ENCODE results near the gene MCHR1. TPM values are rescaled to one million over a fixed set of nuclear protein-coding genes. Genes with fewer than 3 reads are reported as not detected.

MCHR1 gene
- total RNA-seq, 4 donors from 2014 or later: 0.33 to 2.1 TPM; not detected in 2

- TF ChIP-seq POLR2A (IDR thresholded peaks at IDR 0.05; ENCODE audit: low read depth) (no peak), CTCF (IDR thresholded peaks at IDR 0.05) (no peak), EP300 (IDR thresholded peaks at IDR 0.05) (no peak)
- WGBS: 24% methylated on average over 44 of the region's 46 CpGs
- H3K36me3 ChIP-seq: no peaks in the 10 kb centered on the region
- H3K4me1 ChIP-seq: peaks cover 15 to 44% (median 35%) of the 10 kb centered on the region in 4 donors
- no peak for DNase-seq (ENCODE audit: extremely low spot score)
- H3K27ac ChIP-seq (replicated peaks in 1 of 4): peak overlapping the region; percentile 92 to 96 (median 93)
- peak overlapping the region; percentile 74 to 90 (median 82) for H3K4me3 ChIP-seq
- no peaks in the 10 kb centered on the region for H3K27me3 ChIP-seq
- no peaks in the 10 kb centered on the region for H3K9me3 ChIP-seq
- intact Hi-C loops (cut with DNase I): loop anchor here (5.0 to 10.0 kb wide), 2 partner anchors 125 to 263 kb away; partner anchors contain the start of gene SGSM3
These were observed 41.8 kb upstream of the MCHR1 start for GRCh38 chr22:40637183-40638150.

- no peak for TF ChIP-seq POLR2AphosphoS5 (IDR thresholded peaks at IDR 0.05)
- no peak for TF ChIP-seq EP300 (IDR thresholded peaks at IDR 0.05)
- TF ChIP-seq CTCF (IDR thresholded peaks at IDR 0.05): no peak
- no peak for TF ChIP-seq POLR2A (IDR thresholded peaks at IDR 0.05; ENCODE audit: low read depth)
These were observed 41.0 kb upstream of the MCHR1 start for GRCh38 chr22:40638261-40638660.

GRCh38 chr22:40641269-40641668, 38.0 kb upstream of the MCHR1 start:
- intact Hi-C loops (cut with DNase I): no loop called here
- H3K4me3 ChIP-seq: no peak overlapping the region
- H3K27ac ChIP-seq (replicated peaks in 1 of 4): no peak overlapping the region
- DNase-seq (ENCODE audit: extremely low spot score): no peak
- TF ChIP-seq POLR2A (IDR thresholded peaks at IDR 0.05; ENCODE audit: low read depth) (no peak), POLR2AphosphoS5 (IDR thresholded peaks at IDR 0.05) (no peak), CTCF (IDR thresholded peaks at IDR 0.05) (no peak), EP300 (IDR thresholded peaks at IDR 0.05) (no peak)
- 96% methylated on average over 6 of the region's 6 CpGs for WGBS
- no peaks in the 10 kb centered on the region for H3K9me3 ChIP-seq
- peaks cover 5 to 17% (median 15%) of the 10 kb centered on the region in 4 donors for H3K4me1 ChIP-seq
- no peaks in the 10 kb centered on the region for H3K27me3 ChIP-seq
- no peaks in the 10 kb centered on the region for H3K36me3 ChIP-seq

More at GRCh38 chr22:40638261-40638660, 41.0 kb upstream of the MCHR1 start:
- peaks cover 15 to 36% (median 31%) of the 10 kb centered on the region in 4 donors for H3K4me1 ChIP-seq
- H3K27ac ChIP-seq (replicated peaks in 1 of 4): no peak overlapping the region
- DNase-seq (ENCODE audit: extremely low spot score): no peak
- no peaks in the 10 kb centered on the region for H3K9me3 ChIP-seq
- intact Hi-C loops (cut with DNase I): loop anchor here (5.0 to 10.0 kb wide), 2 partner anchors 126 to 263 kb away; partner anchors contain the start of gene SGSM3
- no peaks in the 10 kb centered on the region for H3K27me3 ChIP-seq
- peak overlapping the region in 1 of 4 donors; percentile 74 for H3K4me3 ChIP-seq
- 94% methylated on average over 17 of the region's 17 CpGs for WGBS
- H3K36me3 ChIP-seq: no peaks in the 10 kb centered on the region

- no peak overlapping the region for H3K4me3 ChIP-seq
- no peak overlapping the region for H3K27ac ChIP-seq (replicated peaks in 1 of 4)
- intact Hi-C loops (cut with DNase I): no loop called here
- no peak for DNase-seq (ENCODE audit: extremely low spot score)
- peaks cover 9 to 20% (median 17%) of the 10 kb centered on the region in 4 donors for H3K4me1 ChIP-seq
- no peaks in the 10 kb centered on the region for H3K36me3 ChIP-seq
- WGBS: 94% methylated on average over 4 of the region's 4 CpGs
- H3K27me3 ChIP-seq: no peaks in the 10 kb centered on the region
- TF ChIP-seq EP300 (IDR thresholded peaks at IDR 0.05) (no peak), POLR2A (IDR thresholded peaks at IDR 0.05; ENCODE audit: low read depth) (no peak), POLR2AphosphoS5 (IDR thresholded peaks at IDR 0.05) (no peak), CTCF (IDR thresholded peaks at IDR 0.05) (no peak)
- H3K9me3 ChIP-seq: no peaks in the 10 kb centered on the region
These were observed 37.0 kb upstream of the MCHR1 start for GRCh38 chr22:40642316-40642715.

All from esophagus muscularis mucosa (tissue), 4 donors.